Stomach smooth muscle (tissue), 2 donors: Measurements from ENCODE around the gene C10orf90.

Experiments
- H3K27ac ChIP-seq: one replicate; pipeline ENCODE4 v1.7.0; 2013; ENCODE audit warnings: mild to moderate bottlenecking, low read length, inconsistent platforms
- H3K27me3 ChIP-seq, 2 donors: one replicate each; pipeline ENCODE4 v1.7.0; 2013; ENCODE audit warnings: low read length in 2 of 2; ENCODE audit not compliant: insufficient read depth in 2 of 2, control insufficient read depth in 1 of 2
- H3K36me3 ChIP-seq, 2 donors: one replicate each; pipeline ENCODE4 v1.7.0; 2013; ENCODE audit warnings: low read length in 2 of 2; ENCODE audit not compliant: control insufficient read depth in 2 of 2, insufficient read depth in 2 of 2
- H3K4me1 ChIP-seq: one replicate; pipeline ENCODE4 v1.7.0; 2013; ENCODE audit warnings: low read length; ENCODE audit not compliant: control insufficient read depth, insufficient read depth
- H3K4me3 ChIP-seq, 2 donors: one replicate each; pipeline ENCODE4 v1.7.0; 2013; ENCODE audit warnings: low read length in 2 of 2
- H3K9ac ChIP-seq, 2 donors: one replicate each; pipeline ENCODE4 v1.7.0; 2013; ENCODE audit warnings: low read length in 2 of 2, mild to moderate bottlenecking in 1 of 2
- H3K9me3 ChIP-seq, 2 donors: one replicate each; pipeline ENCODE4 v1.7.0; 2013; ENCODE audit warnings: low read length in 2 of 2; ENCODE audit not compliant: control insufficient read depth in 2 of 2
- donor health status: healthy.
- donor health status: Pancreatic carcinoma.

C10orf90 gene

DNA sequence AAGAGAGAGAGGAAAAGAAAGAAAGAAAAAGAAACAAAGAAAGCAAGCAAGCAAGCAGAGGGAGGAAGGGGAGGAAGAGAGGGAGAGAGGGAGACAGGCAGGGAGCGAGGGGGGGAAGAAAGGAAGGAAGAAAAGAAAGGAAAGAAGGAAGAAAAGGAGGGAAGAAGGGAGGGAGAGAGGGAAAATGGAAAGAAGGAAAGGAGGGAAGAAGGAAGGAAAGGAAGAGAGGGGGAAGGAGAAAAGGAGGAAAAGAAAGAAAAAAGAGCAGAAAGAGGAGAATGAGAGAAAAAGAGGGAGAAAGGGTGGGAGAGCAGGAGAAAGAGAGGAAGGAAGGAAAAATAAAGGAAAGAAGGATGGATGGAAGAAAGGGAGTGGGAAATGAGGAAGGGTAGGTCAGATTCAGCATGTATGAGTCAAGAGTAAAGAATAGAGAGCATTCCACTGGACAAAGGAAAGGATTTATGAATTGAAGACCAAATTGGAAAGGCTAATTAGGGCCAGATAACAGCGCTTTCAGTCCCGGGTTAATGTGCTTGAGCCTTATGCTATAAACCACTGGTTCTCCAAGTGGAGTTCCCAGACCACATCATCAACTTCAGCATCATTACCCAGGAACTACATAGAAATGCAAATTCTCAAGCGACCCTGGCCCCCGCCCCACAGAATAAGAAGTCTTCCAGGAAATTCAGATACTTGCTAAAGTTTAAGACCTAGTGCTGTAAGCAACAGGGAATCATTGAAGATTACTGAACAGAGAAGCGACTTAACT lies 85.1 kb downstream of the C10orf90 start:
- H3K4me1 ChIP-seq = no peaks in the 10 kb centered on the region
- no peak overlapping the region for H3K4me3 ChIP-seq
- H3K27ac ChIP-seq = no peak overlapping the region
- peaks cover 0 to 3% of the 10 kb centered on the region in 2 donors for H3K9me3 ChIP-seq
- peaks cover 0 to 2% of the 10 kb centered on the region in 2 donors for H3K27me3 ChIP-seq
- H3K9ac ChIP-seq = no peak overlapping the region
- no peaks in the 10 kb centered on the region for H3K36me3 ChIP-seq

DNA sequence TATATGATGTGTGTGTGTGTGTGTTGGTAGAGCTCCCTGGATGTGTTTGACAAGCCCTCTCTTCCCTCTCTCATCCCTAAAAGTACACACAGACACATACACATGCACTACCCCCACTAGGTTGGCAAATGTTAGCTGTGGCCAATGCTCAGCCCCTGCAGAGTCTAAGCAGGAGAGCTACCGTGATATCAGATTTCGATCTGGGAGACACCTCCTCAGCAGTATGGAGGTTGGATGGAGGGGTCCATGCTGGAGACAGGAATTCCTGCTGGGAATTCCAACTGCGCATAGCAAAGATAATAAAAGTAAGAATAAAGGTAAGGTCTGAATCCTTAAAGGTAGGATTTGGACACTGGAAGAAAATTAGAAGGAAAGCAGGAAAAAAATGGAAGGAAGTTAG lies 85.7 kb downstream of the C10orf90 start:
- no peak overlapping the region for H3K4me3 ChIP-seq
- no peak overlapping the region for H3K27ac ChIP-seq
- no peak overlapping the region for H3K9ac ChIP-seq
- no peaks in the 10 kb centered on the region for H3K4me1 ChIP-seq
- no peaks in the 10 kb centered on the region for H3K36me3 ChIP-seq
- peaks cover 0 to 2% of the 10 kb centered on the region in 2 donors for H3K27me3 ChIP-seq
- peaks cover 0 to 3% of the 10 kb centered on the region in 2 donors for H3K9me3 ChIP-seq

DNA sequence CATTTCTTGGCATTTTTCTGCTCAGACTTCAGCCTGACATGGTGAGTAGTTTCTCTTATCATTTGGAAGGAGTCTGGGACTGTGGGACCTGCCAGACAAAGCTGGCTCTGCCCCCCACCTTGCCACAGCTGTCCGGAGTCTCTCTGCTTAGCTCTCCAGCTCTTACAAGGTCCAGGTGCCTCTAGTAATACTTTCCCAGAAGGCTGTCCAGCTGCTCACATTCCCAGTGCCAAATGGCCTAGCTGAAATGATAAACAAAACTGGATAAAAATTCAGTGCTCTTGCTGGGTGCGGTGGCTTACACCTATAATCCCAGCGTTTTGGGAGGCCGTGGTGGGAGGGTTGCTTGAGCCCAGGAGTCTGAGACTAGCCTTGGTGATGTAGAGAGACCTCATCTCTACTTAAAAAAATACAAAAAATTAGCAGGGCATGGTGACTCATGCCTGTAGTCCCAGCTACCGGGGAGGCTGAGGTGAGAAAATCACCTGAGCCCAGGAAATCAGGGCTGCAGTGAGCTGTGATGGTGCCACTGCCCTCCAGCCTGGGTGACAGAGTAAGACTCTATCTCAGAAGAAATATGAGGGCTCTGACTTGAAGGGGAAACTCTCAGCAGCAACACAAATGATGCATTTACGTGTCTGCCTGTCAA lies 86.8 kb downstream of the C10orf90 start:
- Histone ChIP-seq H3K4me1 (no peaks in the 10 kb centered on the region), H3K4me3 (no peak overlapping the region), H3K36me3 (no peaks in the 10 kb centered on the region)

DNA sequence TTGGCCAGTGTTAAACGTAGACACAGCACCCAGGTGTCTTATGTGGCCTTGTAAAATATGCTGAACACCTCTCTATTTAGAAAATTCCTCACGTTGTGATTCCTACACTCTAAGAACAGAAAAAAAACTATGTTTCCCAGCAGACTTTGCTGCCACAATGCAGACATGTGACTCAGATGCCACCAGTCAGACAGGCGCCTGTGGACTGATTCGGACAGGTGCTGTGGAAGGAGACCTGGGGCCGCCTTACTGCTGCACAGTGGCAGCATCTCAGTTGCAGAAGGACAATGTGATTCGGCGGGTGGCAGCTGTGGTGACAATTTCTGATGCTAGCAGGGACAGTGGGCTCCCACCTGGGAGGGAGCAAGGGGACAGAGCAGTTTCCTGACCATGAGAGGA lies 88.8 kb downstream of the C10orf90 start:
- Histone ChIP-seq H3K27me3 (peaks cover 0 to 2% of the 10 kb centered on the region in 2 donors), H3K9ac (no peak overlapping the region), H3K4me1 (no peaks in the 10 kb centered on the region), H3K9me3 (peaks cover 0 to 3% of the 10 kb centered on the region in 2 donors), H3K36me3 (no peaks in the 10 kb centered on the region), H3K4me3 (no peak overlapping the region), H3K27ac (no peak overlapping the region)

More for the DNA sequence above, 86.8 kb downstream of the C10orf90 start:
- no peak overlapping the region for H3K9ac ChIP-seq
- H3K27me3 ChIP-seq = peaks cover 0 to 2% of the 10 kb centered on the region in 2 donors
- H3K27ac ChIP-seq = no peak overlapping the region
- peaks cover 0 to 3% of the 10 kb centered on the region in 2 donors for H3K9me3 ChIP-seq

DNA sequence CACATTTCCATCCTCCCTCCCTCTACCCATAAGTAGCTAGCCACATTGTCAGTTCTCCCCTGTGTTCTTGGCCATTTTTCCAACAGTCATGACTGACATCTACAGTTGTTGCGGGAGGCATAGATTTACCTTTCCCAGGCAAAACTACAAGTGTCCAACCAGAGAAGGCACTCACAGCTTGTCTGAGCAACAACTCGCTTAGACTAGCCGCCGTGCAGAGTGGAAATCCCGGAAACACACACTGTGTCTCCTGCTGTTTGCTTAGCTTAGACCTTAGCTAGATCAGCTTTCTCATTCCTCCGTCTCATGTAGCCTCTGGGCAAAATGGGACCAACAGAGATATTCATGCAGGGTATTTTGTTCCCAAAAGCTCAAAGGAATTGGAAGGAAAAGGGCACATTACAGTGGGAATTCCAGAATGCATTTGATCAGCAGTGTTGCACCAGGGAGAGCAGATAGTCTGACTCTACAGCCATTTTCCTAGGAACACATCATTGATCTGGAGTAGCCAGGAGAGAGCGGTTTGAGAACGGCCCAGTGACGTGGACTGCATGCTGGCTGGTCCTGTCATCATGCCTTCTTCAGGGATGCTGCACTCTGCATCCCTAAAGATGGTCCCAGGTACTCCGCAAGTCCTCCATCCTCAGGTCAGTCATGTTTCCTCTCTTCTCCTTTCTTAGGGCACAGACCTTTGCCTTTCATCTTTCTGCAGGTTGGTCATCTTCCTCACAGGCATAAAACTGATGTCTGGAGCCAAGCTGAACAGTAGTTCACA lies 89.4 kb downstream of the C10orf90 start:
- Histone ChIP-seq H3K27me3 (peaks cover 0 to 2% of the 10 kb centered on the region in 2 donors), H3K4me1 (no peaks in the 10 kb centered on the region), H3K9me3 (peaks cover 0 to 3% of the 10 kb centered on the region in 2 donors), H3K9ac (no peak overlapping the region), H3K36me3 (no peaks in the 10 kb centered on the region), H3K4me3 (no peak overlapping the region), H3K27ac (no peak overlapping the region)

DNA sequence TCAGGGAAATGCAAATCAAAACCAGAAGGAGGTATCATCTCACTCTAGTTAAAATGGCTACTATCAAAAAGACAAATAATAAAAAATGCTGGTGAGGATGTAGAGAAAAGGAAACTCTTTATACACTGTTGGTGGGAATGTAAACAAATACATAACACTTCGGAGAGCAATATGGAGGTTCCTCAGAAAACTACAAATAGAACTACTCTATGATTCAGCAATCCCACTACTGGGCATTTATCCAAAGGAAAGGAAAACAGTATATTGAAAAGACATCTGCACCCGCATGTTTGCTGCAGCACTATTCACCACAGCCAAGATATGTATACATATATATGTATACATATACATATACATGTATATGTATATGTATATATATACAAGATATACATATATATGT lies 94.2 kb downstream of the C10orf90 start:
- no peaks in the 10 kb centered on the region for H3K4me1 ChIP-seq
- no peak overlapping the region for H3K27ac ChIP-seq
- peaks cover 0 to 1% of the 10 kb centered on the region in 2 donors for H3K27me3 ChIP-seq
- H3K9ac ChIP-seq = no peak overlapping the region
- H3K36me3 ChIP-seq = no peaks in the 10 kb centered on the region
- peaks cover 0 to 9% of the 10 kb centered on the region in 2 donors for H3K9me3 ChIP-seq
- no peak overlapping the region for H3K4me3 ChIP-seq

DNA sequence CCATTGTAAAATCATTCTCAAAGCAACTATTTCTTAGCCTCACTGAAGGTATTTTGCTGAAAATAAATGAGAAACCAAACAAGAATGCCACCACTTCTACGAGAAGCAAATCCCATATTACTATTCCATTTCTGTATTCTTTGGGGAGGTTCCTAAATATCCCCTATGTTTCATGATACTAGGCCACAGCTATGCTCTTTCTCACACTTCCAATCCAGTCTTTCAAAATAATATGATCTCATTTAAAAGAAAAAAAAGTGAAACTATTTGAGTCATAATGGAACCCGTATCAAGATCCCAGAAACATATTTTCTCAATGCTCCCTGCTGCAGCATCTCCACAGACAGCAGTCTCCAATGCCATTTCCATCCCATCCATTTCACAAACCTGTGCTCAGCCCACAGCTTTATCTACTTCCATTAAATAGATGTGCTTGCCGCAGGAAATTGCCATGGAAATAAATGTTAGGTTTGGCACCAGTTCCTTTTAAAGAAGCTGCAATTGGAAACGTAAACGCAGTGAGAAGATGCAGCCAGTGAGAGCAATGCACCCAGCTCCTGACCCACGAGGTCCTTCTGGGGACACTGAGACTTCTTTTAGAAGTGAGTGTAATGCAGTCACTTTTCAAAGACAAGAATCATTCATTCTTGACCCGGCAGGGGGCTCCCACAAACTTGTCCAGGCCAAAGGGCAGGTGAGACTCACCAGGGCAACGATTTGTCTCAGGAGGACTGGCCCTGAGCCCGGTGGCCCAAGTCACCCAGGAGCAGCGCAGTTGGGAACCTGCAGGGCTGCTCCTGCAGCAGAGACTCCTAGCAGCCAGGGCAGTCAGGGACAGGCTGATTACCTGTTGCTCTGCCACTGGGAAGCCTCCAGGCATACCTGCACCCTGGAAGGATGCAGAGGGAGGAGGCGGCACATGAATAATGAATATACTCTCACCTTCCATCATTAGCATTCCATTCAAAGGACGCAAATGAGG lies 99.6 kb downstream of the C10orf90 start:
- Histone ChIP-seq H3K9me3 (peaks cover 0 to 6% of the 10 kb centered on the region in 2 donors), H3K4me3 (no peak overlapping the region), H3K27ac (no peak overlapping the region), H3K9ac (no peak overlapping the region), H3K27me3 (peaks cover 0 to 2% of the 10 kb centered on the region in 2 donors), H3K36me3 (no peaks in the 10 kb centered on the region), H3K4me1 (no peaks in the 10 kb centered on the region)

DNA sequence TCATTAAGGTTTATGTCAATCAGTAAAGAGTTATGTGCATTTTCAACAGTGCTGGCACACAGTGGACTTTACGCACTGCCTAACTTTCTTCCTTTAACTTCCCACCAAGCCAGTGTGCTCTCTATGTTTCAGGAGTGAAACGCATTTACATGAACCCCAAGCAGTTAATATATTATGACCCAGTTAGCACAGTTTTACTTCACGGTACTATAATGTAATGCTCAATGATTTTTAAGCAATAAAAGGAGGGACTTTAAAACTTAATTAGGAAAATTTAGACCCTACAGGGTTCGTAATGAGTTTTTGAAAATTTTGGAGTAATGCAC lies 100.3 kb downstream of the C10orf90 start:
- Histone ChIP-seq H3K27ac (no peak overlapping the region), H3K4me3 (no peak overlapping the region), H3K36me3 (no peaks in the 10 kb centered on the region), H3K9ac (no peak overlapping the region), H3K4me1 (no peaks in the 10 kb centered on the region), H3K27me3 (peaks cover 0 to 2% of the 10 kb centered on the region in 2 donors), H3K9me3 (peaks cover 0 to 6% of the 10 kb centered on the region in 2 donors)

DNA sequence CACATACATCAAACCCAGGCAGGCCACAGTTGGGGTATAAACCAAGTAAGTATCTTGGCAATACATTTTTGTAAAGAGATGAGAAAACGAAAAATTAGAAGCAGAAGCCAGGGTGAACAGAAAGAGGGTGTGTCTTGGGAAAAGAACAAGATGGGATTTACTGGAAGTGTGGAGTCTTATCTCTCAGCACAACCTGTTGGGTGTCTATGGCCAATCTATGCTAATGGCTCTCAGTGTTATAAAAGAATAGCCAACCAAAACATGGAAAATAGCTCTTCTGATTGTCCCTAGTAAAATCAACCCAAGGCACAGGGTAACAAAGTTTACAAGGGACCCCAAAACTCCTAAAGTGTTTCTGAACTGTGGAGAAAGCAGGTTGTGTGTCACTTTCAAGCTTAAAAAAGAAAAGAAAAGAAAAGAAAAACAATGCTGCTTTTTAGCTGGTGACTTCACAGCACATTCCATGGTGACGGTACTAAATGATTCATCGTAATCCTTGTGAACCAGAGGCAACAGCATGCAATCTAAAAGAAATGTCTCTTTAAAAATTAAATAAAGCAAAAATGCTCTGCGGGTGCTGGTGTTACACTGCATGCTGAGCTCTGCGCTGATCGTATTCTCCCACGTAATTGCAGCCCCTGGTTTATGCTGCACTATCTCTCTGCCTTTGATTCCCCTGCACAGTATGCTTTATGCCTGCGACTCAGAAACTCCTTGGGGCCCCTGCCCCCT lies 100.8 kb downstream of the C10orf90 start:
- H3K27me3 ChIP-seq = peaks cover 0 to 2% of the 10 kb centered on the region in 2 donors
- H3K27ac ChIP-seq = no peak overlapping the region
- H3K4me1 ChIP-seq = no peaks in the 10 kb centered on the region
- H3K9ac ChIP-seq = no peak overlapping the region
- no peaks in the 10 kb centered on the region for H3K36me3 ChIP-seq
- peaks cover 0 to 3% of the 10 kb centered on the region in 2 donors for H3K9me3 ChIP-seq
- no peak overlapping the region for H3K4me3 ChIP-seq
